SK-N-SH (cell line): ENCODE results near the gene FAAP20. TPM values are rescaled to one million over a fixed set of nuclear protein-coding genes. Genes with fewer than 3 reads are reported as not detected.

Source experiments
- CTCF ChIA-PET: fragments of 300-600, 350-600 bp; formaldehyde crosslinking; extraction: SDS; loops from one replicate; lab custom pipeline; 2021; lab: Yijun Ruan, JAX
- POLR2A ChIA-PET: fragments of 350-600 bp; sonication (Branson Sonifier 250); formaldehyde crosslinking; extraction: SDS; loops from one replicate; lab custom pipeline; 2020; ENCODE audit warnings: antibody characterized with exemption, inconsistent platforms; lab: Yijun Ruan, JAX
- DNase-seq: peaks from one replicate; pipeline ENCODE4 v3.0.0; 2012
- H2AFZ ChIP-seq: fragments of 200-600 bp; sonication (generic); 2 replicates; pipeline ENCODE4 v1.8.1; 2016; ENCODE audit warnings: antibody characterized with exemption, mild to moderate bottlenecking, low read depth
- H3F3A ChIP-seq: fragments of 200-600 bp; sonication (generic); replicated peaks from 2 replicates; pipeline ENCODE3; 2016; ENCODE audit warnings: antibody characterized with exemption, mild to moderate bottlenecking; ENCODE audit not compliant: insufficient read depth
- H3K27ac ChIP-seq, 2 experiments: fragments of 200-500 bp in 1 of 2; fragments of 200-600 bp in 1 of 2; sonication (Bioruptor generic) in 1 of 2; sonication (generic), shearing (Covaris generic) in 1 of 2; 2 replicates each; pipeline versions ENCODE4 v1.5.1 to v1.6.1; 2014 to 2016; ENCODE audit warnings: low read depth in 2 of 2, inconsistent platforms in 1 of 2, low read length in 1 of 2, mild to moderate bottlenecking in 1 of 2, mixed read lengths in 1 of 2
- H3K27me3 ChIP-seq: fragments of 200-600 bp; sonication (generic), shearing (Covaris generic); 2 replicates; pipeline ENCODE4 v1.6.1; 2016; ENCODE audit warnings: mixed run types; ENCODE audit not compliant: insufficient read depth
- H3K36me3 ChIP-seq, 2 experiments: fragments of 200-500 bp in 1 of 2; fragments of 200-600 bp in 1 of 2; sonication (Bioruptor generic) in 1 of 2; sonication (generic) in 1 of 2; replicated peaks in 1 of 2; 2 replicates each; pipeline versions ENCODE3 to v1.5.1; 2014 to 2016; ENCODE audit warnings: low read length in 1 of 2, mild to moderate bottlenecking in 1 of 2; ENCODE audit not compliant: insufficient read depth in 2 of 2, control insufficient read depth in 1 of 2
- H3K4me1 ChIP-seq, 2 experiments: fragments of 200-500 bp in 1 of 2; fragments of 200-600 bp in 1 of 2; sonication (Bioruptor generic) in 1 of 2; sonication (generic), shearing (Covaris generic) in 1 of 2; 2 replicates each; pipeline versions ENCODE4 v1.5.1 to v1.6.1; 2014 to 2016; ENCODE audit warnings: low read depth in 1 of 2, low read length in 1 of 2, mixed run types in 1 of 2; ENCODE audit not compliant: insufficient read depth in 2 of 2, control insufficient read depth in 1 of 2
- H3K4me2 ChIP-seq: fragments of 200-600 bp; sonication (generic), shearing (Covaris generic); 2 replicates; pipeline ENCODE4 v1.6.1; 2017; ENCODE audit warnings: mixed run types
- H3K4me3 ChIP-seq, 2 experiments: fragments of 200-500 bp in 1 of 2; fragments of 200-600 bp in 1 of 2; sonication (Bioruptor generic) in 1 of 2; sonication (generic), shearing (Covaris generic) in 1 of 2; 2 replicates each; pipeline versions ENCODE4 v1.5.1 to v1.8.1; 2014 to 2016; ENCODE audit warnings: low read depth in 2 of 2, inconsistent platforms in 1 of 2, low read length in 1 of 2, mild to moderate bottlenecking in 1 of 2, mixed read lengths in 1 of 2, moderate library complexity in 1 of 2
- H3K79me2 ChIP-seq: fragments of 200-600 bp; sonication (generic); 2 replicates; pipeline ENCODE4 v1.8.1; 2017; ENCODE audit warnings: mild to moderate bottlenecking; ENCODE audit not compliant: insufficient read depth
- H3K9ac ChIP-seq: fragments of 200-600 bp; sonication (generic); 2 replicates; pipeline ENCODE4 v1.6.1; 2017; ENCODE audit warnings: mixed run types
- H3K9me2 ChIP-seq: fragments of 200-600 bp; sonication (generic); 2 replicates; pipeline ENCODE4 v1.6.1; 2017; ENCODE audit warnings: mixed run types
- H3K9me3 ChIP-seq: fragments of 200-600 bp; sonication (generic); 2 replicates; pipeline ENCODE4 v1.6.1; 2017; ENCODE audit warnings: mixed run types, mild to moderate bottlenecking, moderate library complexity
- H4K20me1 ChIP-seq: fragments of 200-600 bp; sonication (generic); 2 replicates; pipeline ENCODE4 v1.6.1; 2017; ENCODE audit warnings: mild to moderate bottlenecking, mixed run types; ENCODE audit not compliant: insufficient read depth
- CHD2 ChIP-seq: fragments of 150-350 bp; IDR thresholded peaks from 2 replicates; pipeline ENCODE4 v1.6.1; 2018; ENCODE audit warnings: low read length; ENCODE audit not compliant: partially characterized antibody
- EP300 ChIP-seq, 2 experiments: IDR thresholded peaks; 2 replicates each; pipeline versions ENCODE4 v1.4.0 to v1.6.1; 2012; ENCODE audit warnings: borderline replicate concordance in 1 of 2, low read depth in 1 of 2, low read length in 1 of 2
- FOSL2 ChIP-seq: IDR thresholded peaks from 2 replicates; pipeline ENCODE4 v1.4.0; 2012; ENCODE audit warnings: low read depth, mild to moderate bottlenecking, moderate library complexity, borderline replicate concordance
- GATA2 ChIP-seq: sonication (generic); formaldehyde crosslinking; IDR thresholded peaks from 2 replicates; pipeline ENCODE4 v1.5.0; 2020; ENCODE audit warnings: mild to moderate bottlenecking, missing genetic modification reagents
- RAD21 ChIP-seq: IDR thresholded peaks from 2 replicates; pipeline ENCODE4 v1.6.1; 2012; ENCODE audit warnings: mild to moderate bottlenecking, low read length
- RCOR1 ChIP-seq: fragments of 150-350 bp; IDR thresholded peaks from 2 replicates; pipeline ENCODE4 v1.6.1; 2017; ENCODE audit warnings: antibody characterized with exemption, low read length
- RFX5 ChIP-seq: IDR thresholded peaks from 2 replicates; pipeline ENCODE4 v1.6.1; 2012; ENCODE audit warnings: mild to moderate bottlenecking, improper control_type of control experiment, low read length
- SMC3 ChIP-seq: IDR thresholded peaks from 2 replicates; pipeline ENCODE4 v1.6.1; 2012; ENCODE audit warnings: low read depth, low read length, improper control_type of control experiment
- TAF1 ChIP-seq: IDR thresholded peaks from 2 replicates; pipeline ENCODE4 v1.6.1; 2012; ENCODE audit warnings: low read depth, mild to moderate bottlenecking, low read length, moderate library complexity, borderline replicate concordance
- YY1 ChIP-seq: IDR thresholded peaks from 2 replicates; pipeline ENCODE4 v1.4.0; 2012; ENCODE audit warnings: low read depth, mild to moderate bottlenecking
- WGBS: methylation state at CpG from one replicate; pipeline ENCODE4 v1.1.6; 2017; ENCODE audit warnings: low lambda C conversion rate; 5-methylcytosine and 5-hydroxymethylcytosine counted together
- polyA plus RNA-seq, 3 experiments: library from polyadenylated mRNA; depleted of rRNA; stranded (reverse); fragments of >200 nt; gene quantifications; 2 replicates each; pipeline ENCODE4 v1.2.3, GENCODE V29; 2012
- TF ChIP-seq, protein P1 (sequence below): fragments of 150-350 bp; IDR thresholded peaks from 2 replicates; pipeline ENCODE4 v1.6.1; 2016; ENCODE audit warnings: mild to moderate bottlenecking, low read depth, low read length

The FAAP20 gene
- polyA plus RNA-seq, 1 of the 3 experiments (the other 2 are of a cell fraction), result 58.3 TPM

DNA sequence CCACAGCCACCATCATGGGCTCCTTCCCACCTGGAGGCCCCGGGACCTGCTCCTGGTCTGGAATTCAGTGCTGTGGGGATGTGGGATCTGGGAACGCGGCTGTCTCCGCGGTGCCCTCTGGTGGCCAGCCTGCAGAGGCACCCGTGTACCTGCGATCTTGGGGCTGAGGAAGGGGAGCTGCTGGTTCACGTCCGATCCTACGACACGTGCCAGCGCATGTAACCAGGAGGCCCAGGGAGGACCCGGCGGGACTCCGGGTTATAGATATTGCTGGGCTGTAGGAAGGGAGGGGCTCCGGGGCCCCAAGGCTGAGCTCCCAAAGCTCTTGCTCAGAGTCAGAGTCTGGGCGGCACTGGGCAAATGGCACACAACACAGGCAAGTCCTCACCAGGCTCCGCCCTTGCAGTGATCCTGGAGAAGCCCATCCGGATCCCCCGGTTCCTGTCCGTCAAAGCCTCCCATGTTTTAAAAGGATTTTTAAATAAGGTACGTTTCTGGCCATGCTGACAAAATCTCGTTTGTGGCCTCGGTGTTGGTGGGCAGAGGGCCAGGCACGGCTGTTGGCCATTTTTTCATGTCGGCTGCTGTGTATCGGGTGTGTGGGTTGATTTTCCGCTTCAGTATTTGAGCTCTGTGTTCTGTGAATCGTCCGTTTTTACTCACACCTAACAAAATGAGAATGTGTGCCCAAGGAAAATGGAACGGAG lies 20.1 kb downstream of the FAAP20 start (continued):
- peak; percentile 60; the same call in 1 of the 2 replicates for TF ChIP-seq SMC3
- TF ChIP-seq YY1, result no peak
- peak; percentile 62 for TF ChIP-seq RAD21
- no peak for TF ChIP-seq RCOR1
- no peak for TF ChIP-seq RFX5
- TF ChIP-seq, protein P1, sequence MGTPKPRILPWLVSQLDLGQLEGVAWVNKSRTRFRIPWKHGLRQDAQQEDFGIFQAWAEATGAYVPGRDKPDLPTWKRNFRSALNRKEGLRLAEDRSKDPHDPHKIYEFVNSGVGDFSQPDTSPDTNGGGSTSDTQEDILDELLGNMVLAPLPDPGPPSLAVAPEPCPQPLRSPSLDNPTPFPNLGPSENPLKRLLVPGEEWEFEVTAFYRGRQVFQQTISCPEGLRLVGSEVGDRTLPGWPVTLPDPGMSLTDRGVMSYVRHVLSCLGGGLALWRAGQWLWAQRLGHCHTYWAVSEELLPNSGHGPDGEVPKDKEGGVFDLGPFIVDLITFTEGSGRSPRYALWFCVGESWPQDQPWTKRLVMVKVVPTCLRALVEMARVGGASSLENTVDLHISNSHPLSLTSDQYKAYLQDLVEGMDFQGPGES, result no peak
- no peak for TF ChIP-seq CHD2
- no peak for TF ChIP-seq EP300 (IDR thresholded peaks at IDR 0.05; ENCODE audit: borderline replicate concordance in 1 of 2, low read depth in 1 of 2, low read length in 1 of 2)

DNA sequence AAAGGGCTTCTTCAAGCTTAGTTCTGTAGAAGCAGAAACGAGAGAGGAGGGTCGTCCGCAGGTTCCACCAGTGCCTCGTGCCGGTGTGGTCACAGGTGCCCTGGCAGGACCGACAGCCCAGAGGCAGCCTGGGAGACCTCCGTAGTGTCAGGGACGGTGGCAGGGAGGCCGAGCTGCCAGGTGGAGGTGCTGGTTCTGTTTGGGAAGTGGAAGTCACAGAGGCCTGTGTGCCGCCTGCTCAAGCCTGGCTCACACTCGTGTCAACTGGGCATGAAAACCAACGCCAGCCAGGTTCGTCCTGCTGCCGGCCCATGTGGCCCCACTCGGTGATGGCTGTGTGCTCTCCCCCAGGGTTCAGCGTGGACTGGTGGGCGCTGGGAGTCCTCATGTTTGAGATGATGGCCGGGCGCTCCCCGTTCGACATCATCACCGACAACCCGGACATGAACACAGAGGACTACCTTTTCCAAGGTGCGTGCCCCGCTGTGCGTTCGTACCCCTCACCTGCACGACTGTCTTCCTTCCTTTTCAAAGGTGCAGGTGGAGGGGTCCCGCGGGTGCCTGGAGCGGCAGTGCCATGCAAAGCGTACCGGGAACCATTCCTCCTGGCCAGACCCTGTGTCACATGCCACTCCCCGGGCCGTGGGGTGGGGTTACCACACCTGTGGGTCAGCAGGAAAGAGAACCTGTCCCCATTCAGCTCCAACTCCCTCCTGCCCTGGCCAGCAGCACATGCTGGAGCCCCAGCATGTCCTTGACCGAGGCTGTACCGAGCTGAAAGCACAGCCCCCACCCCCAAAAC lies 20.8 kb downstream of the FAAP20 start:
- TF ChIP-seq YY1, result no peak
- Histone ChIP-seq H3K4me3 (no peak overlapping the region), H3K79me2 (no peaks in the 10 kb centered on the region), H3K9ac (no peak overlapping the region), H3K36me3 (peaks cover 0 to 3% of the 10 kb centered on the region in 2 experiments), H3K9me2 (no peaks in the 10 kb centered on the region), H3K4me2 (no peak overlapping the region), H3K4me1 (peaks cover 0 to 2% of the 10 kb centered on the region in 2 experiments; a peak in 1 of 4 replicates), H3F3A (no peaks in the 10 kb centered on the region), H3K27me3 (no peaks in the 10 kb centered on the region), H4K20me1 (no peaks in the 10 kb centered on the region), H2AFZ (no peak overlapping the region), H3K9me3 (no peaks in the 10 kb centered on the region), H3K27ac (no peak overlapping the region; a peak in 1 of 4 replicates)
- CTCF ChIA-PET, result interaction anchor here (0.7 to 5.4 kb wide), 36 partner anchors 9 to 230 kb away, joined by 3 to 65 read pairs (median 8); partner anchors contain the start of gene RER1
- WGBS, result 66% methylated on average over 21 of the region's 37 CpGs
- POLR2A ChIA-PET, result interaction anchor here (0.6 kb wide), 1 partner anchor 167 kb away, joined by 3 read pairs; no protein-coding TSS in a partner anchor
- DNase-seq, result no peak

DNA sequence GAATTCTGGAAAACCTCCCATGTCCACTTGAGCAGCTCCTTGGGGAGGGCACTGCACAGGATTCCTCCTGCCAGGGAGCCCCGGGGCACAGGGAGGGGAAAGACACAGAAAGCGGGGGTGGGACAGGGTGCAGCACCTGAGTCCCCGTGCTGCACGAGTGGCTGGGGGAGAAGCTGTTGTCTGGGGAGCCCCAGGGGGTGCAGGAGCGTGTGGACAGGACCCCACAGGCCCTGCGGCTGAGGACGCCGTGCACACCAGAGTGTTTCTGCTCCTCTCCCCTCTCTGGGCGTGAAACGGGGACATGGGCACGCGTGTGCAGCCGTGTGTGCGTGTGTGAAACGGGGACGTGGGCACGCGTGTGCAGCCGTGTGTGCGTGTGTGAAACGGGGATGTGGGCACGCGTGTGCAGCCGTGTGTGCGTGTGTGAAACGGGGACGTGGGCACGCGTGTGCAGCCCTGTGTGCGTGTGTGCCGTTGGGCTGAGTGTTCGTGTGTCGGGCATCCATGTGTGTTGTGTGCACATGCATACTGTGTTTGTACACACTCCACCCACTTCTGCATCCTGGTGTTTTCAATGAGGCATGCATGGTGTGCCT lies 21.9 kb downstream of the FAAP20 start:
- Histone ChIP-seq H3K79me2 (no peaks in the 10 kb centered on the region), H2AFZ (no peak overlapping the region), H3K4me2 (no peak overlapping the region), H3K27ac (no peak overlapping the region), H3K9me3 (no peaks in the 10 kb centered on the region), H3F3A (no peaks in the 10 kb centered on the region), H3K4me3 (no peak overlapping the region), H3K9me2 (no peaks in the 10 kb centered on the region), H3K4me1 (peaks cover 0 to 2% of the 10 kb centered on the region in 2 experiments; a peak in 1 of 4 replicates), H3K9ac (no peak overlapping the region), H3K36me3 (peaks cover 0 to 3% of the 10 kb centered on the region in 2 experiments), H4K20me1 (no peaks in the 10 kb centered on the region), H3K27me3 (no peaks in the 10 kb centered on the region)
- ChIA-PET POLR2A (no interaction called here), CTCF (interaction anchor here (0.6 to 5.4 kb wide), 7 partner anchors 8 to 210 kb away, joined by 3 to 65 read pairs (median 33); no protein-coding TSS in a partner anchor)
- 93% methylated on average over 32 of the region's 33 CpGs for WGBS
- TF ChIP-seq FOSL2 (no peak), GATA2 (no peak), TAF1 (no peak)
- no peak for DNase-seq
